Measurements from ENCODE around the gene FAM20A. TPM values are rescaled to one million over a fixed set of nuclear protein-coding genes. Genes with fewer than 3 reads are reported as not detected.

Gene FAM20A
- total and polyA plus RNA-seq, 2 donors (not counting 1 experiment from before 2014, with no cell fraction given) = not detected

DNA sequence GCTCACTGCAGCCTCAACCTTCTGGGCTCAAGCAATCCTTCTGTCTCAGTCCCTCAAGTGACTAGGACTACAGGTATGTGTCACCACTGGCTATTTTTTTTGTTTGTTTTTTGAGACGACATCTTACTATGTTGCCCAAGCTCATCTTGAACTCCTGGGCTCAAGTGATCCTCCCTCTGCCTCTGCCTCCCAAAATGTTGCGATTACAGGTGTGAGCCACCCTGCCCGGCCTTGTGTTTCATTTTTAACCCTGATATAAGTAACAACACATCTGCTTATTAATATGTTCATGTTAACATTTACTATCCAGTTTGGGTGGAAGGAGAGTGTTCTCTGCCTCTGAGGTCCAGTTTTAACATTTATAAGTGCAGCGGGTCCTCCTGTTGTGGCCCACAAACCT is 3.1 kb downstream of the FAM20A start:
- POLR2A ChIA-PET = no interaction called here

DNA sequence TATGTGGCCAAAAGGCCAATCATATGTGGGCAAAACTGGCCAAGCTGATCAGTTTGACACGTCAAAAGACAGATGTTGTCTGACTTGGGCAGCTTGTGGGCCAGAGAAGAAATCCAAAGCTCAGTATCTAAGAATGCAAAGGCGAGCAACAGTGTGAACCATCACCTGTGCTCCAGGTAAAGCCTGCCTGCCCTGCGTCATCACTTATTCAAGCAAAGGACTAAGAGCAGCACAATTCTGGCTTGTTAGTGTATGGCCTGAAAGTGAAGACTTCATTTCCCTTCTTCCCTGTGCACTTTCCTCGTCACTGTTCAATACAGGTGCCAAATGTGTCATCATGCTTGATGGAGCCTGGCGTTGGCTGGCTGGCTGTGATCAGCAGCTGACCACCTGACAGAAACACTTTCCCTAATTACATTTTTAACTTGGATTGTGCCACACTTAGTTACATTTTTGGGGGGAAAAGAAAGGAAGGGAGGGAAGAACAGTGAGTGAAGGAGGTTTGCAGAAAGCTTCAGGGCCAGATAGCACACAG is 4.7 kb downstream of the FAM20A start:
- peaks cover 0 to 34% (median 22%) of the 10 kb centered on the region in 4 experiments for H3K27me3 ChIP-seq (replicated peaks in 1 of 4; ENCODE audit: control extremely low read depth in 1 of 4, control insufficient read depth in 3 of 4, insufficient read depth in 4 of 4, low read length in 3 of 4)
- intact Hi-C loops (cut with micrococcal nuclease) = no loop called here
- Mint-ChIP-seq H3K27me3 (peaks cover 60% of the 10 kb centered on the region), H3K4me1 (peaks cover 9% of the 10 kb centered on the region), H3K9me3 (ENCODE audit: insufficient read depth) (no peaks in the 10 kb centered on the region), H3K27ac (no peak overlapping the region), H3K4me3 (no peak overlapping the region)
- no peaks in the 10 kb centered on the region for H4K20me1 ChIP-seq (ENCODE audit: control insufficient read depth, insufficient read depth, low read length, poor library complexity, severe bottlenecking)
- H3K4me3 ChIP-seq (ENCODE audit: control extremely low read depth in 1 of 5, extremely low read depth in 1 of 5, insufficient read depth in 1 of 5, low read depth in 2 of 5, low read length in 4 of 5) = no peak overlapping the region
- no peaks in the 10 kb centered on the region for H3K9me3 ChIP-seq (ENCODE audit: control extremely low read depth in 1 of 3, control insufficient read depth in 2 of 3, insufficient read depth in 1 of 3, low read length in 2 of 3)
- 89% methylated on average over 3 of the region's 5 CpGs for WGBS (ENCODE audit: insufficient coverage)
- H3K36me3 ChIP-seq (replicated peaks in 1 of 2; ENCODE audit: control extremely low read depth in 1 of 2, control insufficient read depth in 1 of 2, extremely low read depth in 1 of 2, insufficient read depth in 2 of 2, low read length in 1 of 2) = no peaks in the 10 kb centered on the region
- ChIA-PET POLR2A (no interaction called here), CTCF (no interaction called here)
- no peak overlapping the region for H3K4me2 ChIP-seq (replicated peaks; ENCODE audit: low read depth, low read length, poor library complexity, severe bottlenecking)
- H3K27ac ChIP-seq (ENCODE audit: low read length in 2 of 2) = no peak overlapping the region
- no peak overlapping the region for H2AFZ ChIP-seq (ENCODE audit: insufficient read depth, low read depth, low read length, poor library complexity, severe bottlenecking)
- DNase-seq (no peak), ATAC-seq (ENCODE audit: low read depth) (no peak)
- H3K79me2 ChIP-seq (ENCODE audit: control insufficient read depth, insufficient read depth, low read length) = no peaks in the 10 kb centered on the region
- H3K9ac ChIP-seq (ENCODE audit: low read length) = no peak overlapping the region
- H3K4me1 ChIP-seq (ENCODE audit: control insufficient read depth in 2 of 2, insufficient read depth in 2 of 2, low read length in 2 of 2) = peaks cover 9 to 13% of the 10 kb centered on the region in 2 donors
- TF ChIP-seq, protein P1, sequence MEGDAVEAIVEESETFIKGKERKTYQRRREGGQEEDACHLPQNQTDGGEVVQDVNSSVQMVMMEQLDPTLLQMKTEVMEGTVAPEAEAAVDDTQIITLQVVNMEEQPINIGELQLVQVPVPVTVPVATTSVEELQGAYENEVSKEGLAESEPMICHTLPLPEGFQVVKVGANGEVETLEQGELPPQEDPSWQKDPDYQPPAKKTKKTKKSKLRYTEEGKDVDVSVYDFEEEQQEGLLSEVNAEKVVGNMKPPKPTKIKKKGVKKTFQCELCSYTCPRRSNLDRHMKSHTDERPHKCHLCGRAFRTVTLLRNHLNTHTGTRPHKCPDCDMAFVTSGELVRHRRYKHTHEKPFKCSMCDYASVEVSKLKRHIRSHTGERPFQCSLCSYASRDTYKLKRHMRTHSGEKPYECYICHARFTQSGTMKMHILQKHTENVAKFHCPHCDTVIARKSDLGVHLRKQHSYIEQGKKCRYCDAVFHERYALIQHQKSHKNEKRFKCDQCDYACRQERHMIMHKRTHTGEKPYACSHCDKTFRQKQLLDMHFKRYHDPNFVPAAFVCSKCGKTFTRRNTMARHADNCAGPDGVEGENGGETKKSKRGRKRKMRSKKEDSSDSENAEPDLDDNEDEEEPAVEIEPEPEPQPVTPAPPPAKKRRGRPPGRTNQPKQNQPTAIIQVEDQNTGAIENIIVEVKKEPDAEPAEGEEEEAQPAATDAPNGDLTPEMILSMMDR (IDR thresholded peaks at IDR 0.05) = no peak
- no peak for TF ChIP-seq EZH2 (IDR thresholded peaks at IDR 0.05; ENCODE audit: borderline replicate concordance, insufficient read depth, low read depth, low read length, poor library complexity, severe bottlenecking)

More for the DNA sequence above, 3.1 kb downstream of the FAM20A start:
- no peak overlapping the region for H3K4me3 ChIP-seq (ENCODE audit: control extremely low read depth in 1 of 5, extremely low read depth in 1 of 5, insufficient read depth in 1 of 5, low read depth in 2 of 5, low read length in 4 of 5)
- ATAC-seq (ENCODE audit: low read depth) = no peak
- peaks cover 9 to 19% of the 10 kb centered on the region in 2 donors for H3K4me1 ChIP-seq (ENCODE audit: control insufficient read depth in 2 of 2, insufficient read depth in 2 of 2, low read length in 2 of 2)
- H3K36me3 ChIP-seq (replicated peaks in 1 of 2; ENCODE audit: control extremely low read depth in 1 of 2, control insufficient read depth in 1 of 2, extremely low read depth in 1 of 2, insufficient read depth in 2 of 2, low read length in 1 of 2) = no peaks in the 10 kb centered on the region
- DNase-seq = no peak
- CTCF ChIA-PET = no interaction called here
- intact Hi-C loops (cut with micrococcal nuclease) = no loop called here
- no peaks in the 10 kb centered on the region for H4K20me1 ChIP-seq (ENCODE audit: control insufficient read depth, insufficient read depth, low read length, poor library complexity, severe bottlenecking)
- H3K9ac ChIP-seq (ENCODE audit: low read length) = no peak overlapping the region
- WGBS (ENCODE audit: insufficient coverage) = no CpG with 5 or more reads among the region's 4 CpGs
- peaks cover 16% of the 10 kb centered on the region for H3K4me1 Mint-ChIP-seq
- no peaks in the 10 kb centered on the region for H3K79me2 ChIP-seq (ENCODE audit: control insufficient read depth, insufficient read depth, low read length)
- no peak overlapping the region for H3K27ac ChIP-seq (ENCODE audit: low read length in 2 of 2)
- peaks cover 2% of the 10 kb centered on the region for H3K9me3 Mint-ChIP-seq (ENCODE audit: insufficient read depth)
- H3K4me3 Mint-ChIP-seq = no peak overlapping the region
- H3K9me3 ChIP-seq (ENCODE audit: control extremely low read depth in 1 of 3, control insufficient read depth in 2 of 3, insufficient read depth in 1 of 3, low read length in 2 of 3) = no peaks in the 10 kb centered on the region
- peaks cover 0 to 42% (median 35%) of the 10 kb centered on the region in 4 experiments for H3K27me3 ChIP-seq (replicated peaks in 1 of 4; ENCODE audit: control extremely low read depth in 1 of 4, control insufficient read depth in 3 of 4, insufficient read depth in 4 of 4, low read length in 3 of 4)
- no peak overlapping the region for H3K27ac Mint-ChIP-seq
- H2AFZ ChIP-seq (ENCODE audit: insufficient read depth, low read depth, low read length, poor library complexity, severe bottlenecking) = no peak overlapping the region
- H3K27me3 Mint-ChIP-seq = peaks cover 65% of the 10 kb centered on the region
- no peak overlapping the region for H3K4me2 ChIP-seq (replicated peaks; ENCODE audit: low read depth, low read length, poor library complexity, severe bottlenecking)
- TF ChIP-seq, protein P1 (IDR thresholded peaks at IDR 0.05) = no peak
- TF ChIP-seq EZH2 (IDR thresholded peaks at IDR 0.05; ENCODE audit: borderline replicate concordance, insufficient read depth, low read depth, low read length, poor library complexity, severe bottlenecking) = no peak

Data from B cell (primary cell).